Testis (tissue), 3 donors: ENCODE data around the gene HAO1. TPM values are rescaled to one million over a fixed set of nuclear protein-coding genes. Genes with fewer than 3 reads are reported as not detected.

ENCODE experiments used
- DNase-seq: peaks from one replicate; pipeline ENCODE4 v3.0.0-alpha.2; 2019
- H3K27ac ChIP-seq, 2 donors: fragments of 200-600 bp; sonication (generic); one replicate each; pipeline ENCODE4 v1.5.1; 2019
- H3K27me3 ChIP-seq: fragments of 200-600 bp; sonication (generic); one replicate; pipeline ENCODE4 v1.5.1; 2019
- H3K36me3 ChIP-seq: fragments of 200-600 bp; sonication (generic); one replicate; pipeline ENCODE4 v1.5.1; 2017; ENCODE audit warnings: low read depth; ENCODE audit errors: missing control alignments
- H3K4me1 ChIP-seq: fragments of 200-600 bp; sonication (generic); one replicate; pipeline ENCODE4 v1.5.1; 2019
- H3K4me3 ChIP-seq, 2 donors: fragments of 200-600 bp; sonication (generic); one replicate each; pipeline ENCODE4 v1.5.1; 2017 to 2019
- H3K9me3 ChIP-seq: fragments of 200-600 bp; sonication (generic); one replicate; pipeline ENCODE4 v1.5.1; 2017
- POLR2A ChIP-seq: fragments of 450-650 bp; IDR thresholded peaks from one replicate; pipeline ENCODE4 v1.6.1; 2017; ENCODE audit warnings: antibody characterized with exemption, mild to moderate bottlenecking, moderate library complexity
- WGBS, 2 donors: methylation state at CpG; one replicate each; pipeline ENCODE4 v1.1.5; 2018; 5-methylcytosine and 5-hydroxymethylcytosine counted together
- intact Hi-C: fragments of 100-400 bp; cut with DNase I; formaldehyde crosslinking; loops from one replicate; pipeline ENCODE4 v1.15.1; 2023; ENCODE audit warnings: low total_unique reads
- polyA plus RNA-seq: library from polyadenylated mRNA; stranded (reverse); fragments of 350-450 nt; fragmentation: Illumina TruSeq; extraction: RNeasy Lipid Tissue Mini Kit (QIAGEN cat#74804); gene quantifications from one replicate; pipeline ENCODE4 v1.2.3, GENCODE V29; 2014; ENCODE audit warnings: low read depth, low replicate concordance; ENCODE audit not compliant: insufficient read depth
- total RNA-seq, 2 donors: library from RNA; depleted of rRNA; stranded (reverse); fragments of >200 nt; gene quantifications; one replicate each; pipeline ENCODE4 v1.2.3, GENCODE V29; 2016
- TF ChIP-seq, protein P1 (sequence below), 3 experiments: fragments of 450-650 bp in 2 of 3; fragments of 200-600 bp in 1 of 3; sonication (generic) in 1 of 3; IDR thresholded peaks; one replicate each; pipeline ENCODE4 v1.5.1; 2016 to 2019; ENCODE audit warnings: antibody characterized with exemption in 3 of 3, mild to moderate bottlenecking in 2 of 3, moderate library complexity in 1 of 3

Gene HAO1
- total and polyA plus RNA-seq, 3 donors from 2014 or later: 0.16 TPM; not detected in 2

GRCh38 chr20:7924692-7925091, 15.6 kb downstream of the HAO1 start:
- Histone ChIP-seq H3K9me3 (no peaks in the 10 kb centered on the region), H3K36me3 (no peaks in the 10 kb centered on the region), H3K4me3 (no peak overlapping the region), H3K27me3 (no peaks in the 10 kb centered on the region), H3K27ac (no peak overlapping the region), H3K4me1 (no peaks in the 10 kb centered on the region)
- intact Hi-C loops: no loop called here
- DNase-seq: no peak
- 68 to 71% methylated on average over 3 of the region's 3 CpGs for WGBS, 2 donors
- TF ChIP-seq, protein P1, sequence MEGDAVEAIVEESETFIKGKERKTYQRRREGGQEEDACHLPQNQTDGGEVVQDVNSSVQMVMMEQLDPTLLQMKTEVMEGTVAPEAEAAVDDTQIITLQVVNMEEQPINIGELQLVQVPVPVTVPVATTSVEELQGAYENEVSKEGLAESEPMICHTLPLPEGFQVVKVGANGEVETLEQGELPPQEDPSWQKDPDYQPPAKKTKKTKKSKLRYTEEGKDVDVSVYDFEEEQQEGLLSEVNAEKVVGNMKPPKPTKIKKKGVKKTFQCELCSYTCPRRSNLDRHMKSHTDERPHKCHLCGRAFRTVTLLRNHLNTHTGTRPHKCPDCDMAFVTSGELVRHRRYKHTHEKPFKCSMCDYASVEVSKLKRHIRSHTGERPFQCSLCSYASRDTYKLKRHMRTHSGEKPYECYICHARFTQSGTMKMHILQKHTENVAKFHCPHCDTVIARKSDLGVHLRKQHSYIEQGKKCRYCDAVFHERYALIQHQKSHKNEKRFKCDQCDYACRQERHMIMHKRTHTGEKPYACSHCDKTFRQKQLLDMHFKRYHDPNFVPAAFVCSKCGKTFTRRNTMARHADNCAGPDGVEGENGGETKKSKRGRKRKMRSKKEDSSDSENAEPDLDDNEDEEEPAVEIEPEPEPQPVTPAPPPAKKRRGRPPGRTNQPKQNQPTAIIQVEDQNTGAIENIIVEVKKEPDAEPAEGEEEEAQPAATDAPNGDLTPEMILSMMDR (IDR thresholded peaks at IDR 0.05): no peak
- TF ChIP-seq POLR2A: no peak

GRCh38 chr20:7916648-7917047, 23.6 kb downstream of the HAO1 start:
- intact Hi-C loops: no loop called here
- H3K4me3 ChIP-seq: no peak overlapping the region

GRCh38 chr20:7912551-7912950, 27.7 kb downstream of the HAO1 start:
- H3K4me3 ChIP-seq: no peak overlapping the region
- no peak for DNase-seq
- H3K4me1 ChIP-seq: no peaks in the 10 kb centered on the region
- intact Hi-C loops: no loop called here
- H3K36me3 ChIP-seq: no peaks in the 10 kb centered on the region
- no peaks in the 10 kb centered on the region for H3K27me3 ChIP-seq
- TF ChIP-seq, protein P1 (IDR thresholded peaks at IDR 0.05): no peak
- TF ChIP-seq POLR2A: no peak
- no peak overlapping the region for H3K27ac ChIP-seq
- H3K9me3 ChIP-seq: no peaks in the 10 kb centered on the region
- 77 to 87% methylated on average over 3 of the region's 3 CpGs for WGBS, 2 donors

More at GRCh38 chr20:7916648-7917047, 23.6 kb downstream of the HAO1 start:
- Histone ChIP-seq H3K27ac (no peak overlapping the region), H3K9me3 (no peaks in the 10 kb centered on the region), H3K4me1 (no peaks in the 10 kb centered on the region), H3K36me3 (no peaks in the 10 kb centered on the region), H3K27me3 (no peaks in the 10 kb centered on the region)
- 83 to 86% methylated on average over 1 of the region's 1 CpG for WGBS, 2 donors
- no peak for DNase-seq
- TF ChIP-seq POLR2A: no peak
- TF ChIP-seq, protein P1 (IDR thresholded peaks at IDR 0.05): no peak

DNA sequence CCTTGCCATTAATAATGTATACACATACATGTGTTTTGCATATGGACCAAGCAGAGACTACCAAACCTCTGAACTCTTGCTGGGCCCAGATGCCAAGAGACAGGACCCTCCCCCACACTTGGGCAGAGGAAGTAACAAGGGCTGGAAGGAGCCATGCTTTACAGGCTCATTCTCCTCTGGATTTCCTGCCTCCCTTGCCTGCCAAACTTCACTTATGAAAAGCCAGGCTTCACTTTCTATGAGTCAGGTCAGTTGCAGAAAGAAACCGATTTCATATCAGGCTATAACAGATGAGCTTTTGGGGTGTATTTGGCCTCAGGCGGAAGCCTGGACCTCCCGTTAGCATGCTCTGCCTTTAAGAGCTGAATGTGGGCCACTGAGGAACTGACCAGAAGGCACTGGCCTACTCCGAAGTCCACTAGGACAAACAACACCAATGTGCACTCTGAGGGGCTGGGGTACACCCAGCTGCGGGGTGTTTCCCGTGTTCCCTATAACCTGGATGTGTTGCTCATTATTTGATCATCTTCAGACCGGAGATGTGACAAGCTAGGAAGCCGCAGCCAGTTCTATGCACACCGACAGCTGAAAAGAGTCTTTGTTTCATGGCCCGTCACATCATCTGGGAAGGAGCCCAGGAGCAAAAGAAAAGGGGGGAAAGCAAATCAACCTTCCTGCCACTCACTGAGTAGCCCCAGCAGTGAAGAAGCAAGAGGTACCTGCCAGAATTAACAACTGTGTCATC, 28.5 kb downstream of the HAO1 start:
- TF ChIP-seq, protein P1 (IDR thresholded peaks at IDR 0.05): no peak
- TF ChIP-seq POLR2A: no peak
- no peak overlapping the region for H3K27ac ChIP-seq
- no peaks in the 10 kb centered on the region for H3K4me1 ChIP-seq
- 77 to 87% methylated on average over 10 of the region's 10 CpGs for WGBS, 2 donors
- no peak for DNase-seq
- no peak overlapping the region for H3K4me3 ChIP-seq
- no peaks in the 10 kb centered on the region for H3K9me3 ChIP-seq
- intact Hi-C loops: no loop called here
- H3K27me3 ChIP-seq: no peaks in the 10 kb centered on the region
- H3K36me3 ChIP-seq: no peaks in the 10 kb centered on the region

DNA sequence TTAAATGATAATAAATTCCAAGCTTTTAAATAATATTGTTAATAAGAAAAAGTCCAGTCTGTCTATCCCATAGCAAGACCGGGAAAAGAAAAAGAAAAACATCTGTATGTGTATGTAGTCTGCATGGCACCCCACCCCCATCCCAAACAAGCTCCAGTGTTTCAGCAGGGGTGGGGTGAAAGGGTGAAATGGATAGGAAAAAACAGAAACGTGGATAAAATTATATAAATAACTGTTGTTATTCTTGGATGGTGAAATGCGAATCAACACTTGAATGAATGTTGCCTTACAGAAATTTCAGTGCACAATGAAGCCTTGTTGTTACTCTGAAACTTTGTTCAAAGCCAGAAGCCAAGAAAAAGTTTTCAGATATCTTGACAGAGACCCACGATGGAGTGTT, 31.4 kb downstream of the HAO1 start:
- intact Hi-C loops: no loop called here
- no peaks in the 10 kb centered on the region for H3K27me3 ChIP-seq
- no peak for TF ChIP-seq POLR2A
- TF ChIP-seq, protein P1 (IDR thresholded peaks at IDR 0.05): no peak

More for the DNA sequence above, 31.4 kb downstream of the HAO1 start:
- 55 to 58% methylated on average over 4 of the region's 4 CpGs for WGBS, 2 donors
- DNase-seq: no peak
- H3K4me1 ChIP-seq: no peaks in the 10 kb centered on the region
- no peaks in the 10 kb centered on the region for H3K9me3 ChIP-seq
- no peaks in the 10 kb centered on the region for H3K36me3 ChIP-seq
- H3K4me3 ChIP-seq: no peak overlapping the region
- H3K27ac ChIP-seq: no peak overlapping the region
